NCI-H2171 treated with DMSO at 0.1 percent for 48 hours (cell line): ENCODE measurements around the gene POMT2.
"Not testable (repeated sequence)": the region's sequence is repeated elsewhere in the genome, so short reads cannot be mapped to it uniquely, and the experiment has no call there.

Source experiments
- DNase-seq: peaks from one replicate; lab custom pipeline; 2025; lab: John Stamatoyannopoulos, UW

POMT2 gene

GRCh38 chr14:77301103-77301502, 19.6 kb downstream of the POMT2 start:
- DNase-seq, result peak; percentile 56

GRCh38 chr14:77299771-77300170, 20.9 kb downstream of the POMT2 start:
- DNase-seq, result no peak

GRCh38 chr14:77296906-77297305, 23.8 kb downstream of the POMT2 start:
- DNase-seq, result no peak

- no peak for DNase-seq
Measured at GRCh38 chr14:77296155-77296554, 24.5 kb downstream of the POMT2 start.

GRCh38 chr14:77290705-77291104, 30.0 kb downstream of the POMT2 start:
- DNase-seq, result peak; percentile 16

- no peak for DNase-seq
Measured at GRCh38 chr14:77286576-77286975, 34.1 kb downstream of the POMT2 start.

GRCh38 chr14:77284466-77284865, 36.2 kb downstream of the POMT2 start:
- DNase-seq, result peak; percentile 65

GRCh38 chr14:77284066-77284465, 36.6 kb downstream of the POMT2 start:
- DNase-seq, result no peak

- no peak for DNase-seq
Measured at GRCh38 chr14:77281852-77282410, 38.8 kb downstream of the POMT2 start.

- not testable (repeated sequence) for DNase-seq
Measured at GRCh38 chr14:77280921-77281320, 39.8 kb downstream of the POMT2 start.

GRCh38 chr14:77279719-77280118, 41.0 kb downstream of the POMT2 start:
- no peak for DNase-seq

GRCh38 chr14:77278461-77279230, 42.0 kb downstream of the POMT2 start:
- DNase-seq, result no peak

- no peak for DNase-seq
Measured at GRCh38 chr14:77276959-77277358, 43.7 kb downstream of the POMT2 start.

GRCh38 chr14:77276295-77276935, 44.3 kb downstream of the POMT2 start:
- no peak for DNase-seq

- no peak for DNase-seq
Measured at GRCh38 chr14:77275601-77276017, 45.1 kb downstream of the POMT2 start.

GRCh38 chr14:77275041-77275580, 45.6 kb downstream of the POMT2 start:
- DNase-seq, result no peak

GRCh38 chr14:77273796-77274195, 46.9 kb downstream of the POMT2 start:
- no peak for DNase-seq

- no peak for DNase-seq
Measured at GRCh38 chr14:77272261-77272660, 48.4 kb downstream of the POMT2 start.

GRCh38 chr14:77271113-77271710, 49.5 kb downstream of the POMT2 start, which contains the start of gene NGB:
NGB (minus strand) TSS chr14:77271206; CDS start chr14:77270937, 269 bp downstream.
- no peak for DNase-seq

GRCh38 chr14:77270361-77271112, 50.1 kb downstream of the POMT2 start:
- no peak for DNase-seq

- DNase-seq, result peak; percentile 71
Measured at GRCh38 chr14:77268989-77269600, 51.6 kb downstream of the POMT2 start.
